Lower lobe of right lung (tissue), 2 donors: ENCODE measurements around the gene VKORC1. TPM values are rescaled to one million over a fixed set of nuclear protein-coding genes. Genes with fewer than 3 reads are reported as not detected.

ENCODE experiments used
- ATAC-seq, 2 donors: fragments of 200-7000 bp; cut with Tn5 transposase; one replicate each; pipeline ENCODE4 v1.9.1; 2020 to 2022; ENCODE audit warnings: mild to moderate bottlenecking in 2 of 2, moderate library complexity in 2 of 2
- DNase-seq: peaks from one replicate; pipeline ENCODE4 v3.0.0-alpha.2; 2020
- H3K27ac ChIP-seq: fragments of 200-600 bp; one replicate; pipeline ENCODE4 v1.8.0; 2022
- H3K27me3 ChIP-seq: fragments of 200-600 bp; one replicate; pipeline ENCODE4 v1.8.0; 2022; ENCODE audit warnings: low read depth
- H3K36me3 ChIP-seq: fragments of 200-600 bp; one replicate; pipeline ENCODE4 v1.8.0; 2022; ENCODE audit warnings: mild to moderate bottlenecking
- H3K4me1 ChIP-seq: fragments of 200-600 bp; one replicate; pipeline ENCODE4 v1.8.0; 2022
- H3K4me3 ChIP-seq: fragments of 200-600 bp; one replicate; pipeline ENCODE4 v1.8.0; 2022; ENCODE audit warnings: mild to moderate bottlenecking
- H3K9me3 ChIP-seq: fragments of 200-600 bp; one replicate; pipeline ENCODE4 v1.8.0; 2022
- CTCF ChIP-seq: fragments of 200-600 bp; IDR thresholded peaks from one replicate; pipeline ENCODE4 v1.8.0; 2022; ENCODE audit warnings: antibody characterized with exemption, mild to moderate bottlenecking
- intact Hi-C: fragments of 100-400 bp; cut with DNase I; formaldehyde crosslinking; loops from one replicate; pipeline ENCODE4 v1.11.0; 2022
- total RNA-seq: library from RNA; stranded (reverse); fragmentation: NEBNext Ultra II Directional; extraction: Animal tissue kit (Norgen Biotek cat#: 25700); gene quantifications from one replicate; pipeline ENCODE4 v1.2.1, GENCODE V29; 2021
- donor health status: DM: no; HTN: yes; CAD: no; lungs with severe emphysema.

The VKORC1 gene
- total RNA-seq, 1 donor from 2014 or later = 65.6 TPM

GRCh38 chr16:31072540-31073141 lies 22.0 kb downstream of the VKORC1 start:
- Histone ChIP-seq H3K27me3 (no peaks in the 10 kb centered on the region), H3K27ac (peak overlapping the region; percentile 97), H3K36me3 (peaks cover 17% of the 10 kb centered on the region), H3K9me3 (no peaks in the 10 kb centered on the region), H3K4me3 (peak overlapping the region; percentile 99), H3K4me1 (peaks cover 24% of the 10 kb centered on the region)
- intact Hi-C loops = no loop called here
- DNase-seq = no peak
- ATAC-seq = no peak
- TF ChIP-seq CTCF = no peak

GRCh38 chr16:31071861-31072260 lies 22.7 kb downstream of the VKORC1 start:
- TF ChIP-seq CTCF = no peak
- Histone ChIP-seq H3K4me3 (peak overlapping the region; percentile 99), H3K27ac (peak overlapping the region; percentile 97), H3K27me3 (no peaks in the 10 kb centered on the region), H3K9me3 (no peaks in the 10 kb centered on the region), H3K36me3 (peaks cover 9% of the 10 kb centered on the region), H3K4me1 (peaks cover 24% of the 10 kb centered on the region)
- intact Hi-C loops = no loop called here
- DNase-seq = no peak
- ATAC-seq = no peak

GRCh38 chr16:31067342-31067741 lies 27.3 kb downstream of the VKORC1 start:
- Histone ChIP-seq H3K27ac (no peak overlapping the region), H3K27me3 (no peaks in the 10 kb centered on the region), H3K36me3 (peaks cover 12% of the 10 kb centered on the region), H3K4me3 (no peak overlapping the region), H3K9me3 (no peaks in the 10 kb centered on the region), H3K4me1 (peaks cover 23% of the 10 kb centered on the region)
- no peak for ATAC-seq
- TF ChIP-seq CTCF = no peak
- no peak for DNase-seq
- intact Hi-C loops = no loop called here

- no peak overlapping the region for H3K4me3 ChIP-seq
- TF ChIP-seq CTCF = no peak
- H3K27me3 ChIP-seq = no peaks in the 10 kb centered on the region
- no peak for DNase-seq
- ATAC-seq = peak; percentile 68 to 74
- peak overlapping the region; percentile 64 for H3K27ac ChIP-seq
- peaks cover 13% of the 10 kb centered on the region for H3K4me1 ChIP-seq
- intact Hi-C loops = no loop called here
- H3K36me3 ChIP-seq = peaks cover 33% of the 10 kb centered on the region
- no peaks in the 10 kb centered on the region for H3K9me3 ChIP-seq
These were observed 29.6 kb downstream of the VKORC1 start for GRCh38 chr16:31064882-31065461.

GRCh38 chr16:31063843-31064611 lies 30.6 kb downstream of the VKORC1 start:
- Histone ChIP-seq H3K4me3 (peak overlapping the region; percentile 14), H3K27ac (peak overlapping the region; percentile 64), H3K9me3 (no peaks in the 10 kb centered on the region), H3K27me3 (no peaks in the 10 kb centered on the region), H3K4me1 (peaks cover 13% of the 10 kb centered on the region), H3K36me3 (peaks cover 33% of the 10 kb centered on the region)
- DNase-seq (peak; percentile 44), ATAC-seq (peak; percentile 28 to 41)
- intact Hi-C loops = no loop called here
- TF ChIP-seq CTCF = no peak
